ENCODE results near the gene CARMIL1. TPM values are rescaled to one million over a fixed set of nuclear protein-coding genes. Genes with fewer than 3 reads are reported as not detected.

Gene CARMIL1
- total RNA-seq, 4 donors from 2014 or later = 6.2 to 17.2 (median 11.5) TPM

GRCh38 chr6:25237579-25237978 is 41.6 kb upstream of the CARMIL1 start:
- WGBS, 2 donors (ENCODE audit: low coverage in 1 of 2) = 75 to 86% methylated on average over 3 of the region's 3 CpGs

GRCh38 chr6:25239059-25239458 is 40.1 kb upstream of the CARMIL1 start:
- no peaks in the 10 kb centered on the region for H3K4me1 ChIP-seq
- no peak for ATAC-seq

More at GRCh38 chr6:25237579-25237978, 41.6 kb upstream of the CARMIL1 start:
- no peaks in the 10 kb centered on the region for H3K9me3 ChIP-seq
- ATAC-seq = no peak
- TF ChIP-seq POLR2A (IDR thresholded peaks at IDR 0.05) (no peak), EP300 (IDR thresholded peaks at IDR 0.05) (no peak), CTCF (IDR thresholded peaks at IDR 0.05) (no peak), POLR2AphosphoS5 (IDR thresholded peaks at IDR 0.05) (no peak)
- H3K4me1 ChIP-seq = no peaks in the 10 kb centered on the region
- H3K27ac ChIP-seq = no peak overlapping the region
- H3K36me3 ChIP-seq = no peaks in the 10 kb centered on the region
- no peaks in the 10 kb centered on the region for H3K27me3 ChIP-seq
- no peak overlapping the region for H3K4me3 ChIP-seq

GRCh38 chr6:25239498-25239897 is 39.7 kb upstream of the CARMIL1 start:
- 47 to 78% methylated on average over 1 of the region's 1 CpG for WGBS, 2 donors (ENCODE audit: low coverage in 1 of 2)

More at GRCh38 chr6:25239059-25239458, 40.1 kb upstream of the CARMIL1 start:
- no peaks in the 10 kb centered on the region for H3K36me3 ChIP-seq
- no peak overlapping the region for H3K4me3 ChIP-seq
- no peaks in the 10 kb centered on the region for H3K9me3 ChIP-seq
- no peak overlapping the region for H3K27ac ChIP-seq
- no peaks in the 10 kb centered on the region for H3K27me3 ChIP-seq
- TF ChIP-seq POLR2AphosphoS5 (IDR thresholded peaks at IDR 0.05) (no peak), CTCF (IDR thresholded peaks at IDR 0.05) (no peak), POLR2A (IDR thresholded peaks at IDR 0.05) (no peak), EP300 (IDR thresholded peaks at IDR 0.05) (no peak)

GRCh38 chr6:25242567-25242966 is 36.6 kb upstream of the CARMIL1 start:
- ATAC-seq = no peak
- Histone ChIP-seq H3K27ac (no peak overlapping the region), H3K4me3 (no peak overlapping the region), H3K36me3 (no peaks in the 10 kb centered on the region), H3K9me3 (no peaks in the 10 kb centered on the region), H3K4me1 (no peaks in the 10 kb centered on the region), H3K27me3 (no peaks in the 10 kb centered on the region)
- no peak for TF ChIP-seq POLR2A (IDR thresholded peaks at IDR 0.05)
- TF ChIP-seq EP300 (IDR thresholded peaks at IDR 0.05) = no peak
- no peak for TF ChIP-seq POLR2AphosphoS5 (IDR thresholded peaks at IDR 0.05)
- TF ChIP-seq CTCF (IDR thresholded peaks at IDR 0.05) = no peak
- 71 to 90% methylated on average over 2 of the region's 2 CpGs for WGBS, 2 donors (ENCODE audit: low coverage in 1 of 2)

More at GRCh38 chr6:25239498-25239897, 39.7 kb upstream of the CARMIL1 start:
- H3K36me3 ChIP-seq = no peaks in the 10 kb centered on the region
- H3K27me3 ChIP-seq = no peaks in the 10 kb centered on the region
- no peak overlapping the region for H3K4me3 ChIP-seq
- ATAC-seq = no peak
- no peak for TF ChIP-seq POLR2A (IDR thresholded peaks at IDR 0.05)
- TF ChIP-seq CTCF (IDR thresholded peaks at IDR 0.05) = no peak
- TF ChIP-seq EP300 (IDR thresholded peaks at IDR 0.05) = no peak
- no peak for TF ChIP-seq POLR2AphosphoS5 (IDR thresholded peaks at IDR 0.05)
- H3K4me1 ChIP-seq = no peaks in the 10 kb centered on the region
- H3K27ac ChIP-seq = no peak overlapping the region
- no peaks in the 10 kb centered on the region for H3K9me3 ChIP-seq

- no peak for ATAC-seq
- H3K4me1 ChIP-seq = no peaks in the 10 kb centered on the region
These were observed 34.3 kb upstream of the CARMIL1 start for GRCh38 chr6:25244865-25245264.

More at GRCh38 chr6:25244865-25245264, 34.3 kb upstream of the CARMIL1 start:
- no peak overlapping the region for H3K27ac ChIP-seq
- no peak overlapping the region for H3K4me3 ChIP-seq
- H3K9me3 ChIP-seq = no peaks in the 10 kb centered on the region
- H3K36me3 ChIP-seq = no peaks in the 10 kb centered on the region
- H3K27me3 ChIP-seq = no peaks in the 10 kb centered on the region
- TF ChIP-seq EP300 (IDR thresholded peaks at IDR 0.05) (no peak), POLR2AphosphoS5 (IDR thresholded peaks at IDR 0.05) (no peak), POLR2A (IDR thresholded peaks at IDR 0.05) (no peak), CTCF (IDR thresholded peaks at IDR 0.05) (no peak)
